H7 (cell line): ENCODE results near the gene FIBCD1. TPM values are rescaled to one million over a fixed set of nuclear protein-coding genes. Genes with fewer than 3 reads are reported as not detected.

Experiments used
- DNase-seq: peaks from one replicate; pipeline ENCODE4 v3.0.0; 2012
- H3K27me3 ChIP-seq: 2 replicates; pipeline ENCODE4 v1.6.0; 2011; ENCODE audit warnings: mild to moderate bottlenecking, low read length; ENCODE audit not compliant: control insufficient read depth, insufficient read depth
- H3K36me3 ChIP-seq: replicated peaks from 2 replicates; pipeline ENCODE4 v1.5.1; 2011; ENCODE audit warnings: low read length; ENCODE audit not compliant: control insufficient read depth, insufficient read depth
- H3K4me3 ChIP-seq: 2 replicates; pipeline ENCODE4 v1.5.1; 2011; ENCODE audit warnings: low read depth, mild to moderate bottlenecking, control low read depth, low read length, moderate library complexity; ENCODE audit not compliant: insufficient read depth
- total RNA-seq: library from RNA; depleted of rRNA; stranded (reverse); fragments of >200 nt; shearing (Covaris generic); gene quantifications from 2 replicates; pipeline ENCODE4 v1.2.3, GENCODE V29; 2014

The FIBCD1 gene
- total RNA-seq, 1 experiment from 2014 or later, result 6.2 TPM

- Histone ChIP-seq H3K36me3 (peaks cover 16% of the 10 kb centered on the region), H3K4me3 (no peak overlapping the region), H3K27me3 (no peaks in the 10 kb centered on the region)
- no peak for DNase-seq
These were observed 73.1 kb downstream of the FIBCD1 start for GRCh38 chr9:130865921-130866320.

DNA sequence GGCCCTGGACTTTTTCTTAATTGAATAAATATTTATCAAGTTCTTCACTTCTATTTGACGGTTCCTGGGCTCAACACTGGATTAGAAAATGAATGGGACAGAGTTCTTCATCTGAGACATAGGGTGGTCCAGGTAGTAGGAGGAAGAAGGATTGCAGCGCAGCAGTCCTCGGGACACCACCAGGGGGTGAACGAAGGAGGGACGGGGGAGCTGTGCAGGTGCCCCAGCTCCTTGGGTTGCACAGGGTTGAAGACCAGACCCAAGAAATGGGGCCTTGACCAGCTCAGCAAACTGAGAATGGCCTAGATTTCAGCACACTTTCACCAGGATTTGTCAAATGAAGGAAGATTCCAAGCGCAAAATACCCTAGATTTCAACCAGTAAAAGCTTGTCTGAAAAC, 74.5 kb downstream of the FIBCD1 start:
- Histone ChIP-seq H3K36me3 (peaks cover 13% of the 10 kb centered on the region), H3K27me3 (no peaks in the 10 kb centered on the region), H3K4me3 (no peak overlapping the region)
- DNase-seq, result no peak

GRCh38 chr9:130862747-130863146, 76.3 kb downstream of the FIBCD1 start:
- no peak for DNase-seq
- no peak overlapping the region for H3K4me3 ChIP-seq
- H3K27me3 ChIP-seq, result no peaks in the 10 kb centered on the region
- peaks cover 15% of the 10 kb centered on the region for H3K36me3 ChIP-seq

GRCh38 chr9:130862217-130862616, 76.8 kb downstream of the FIBCD1 start:
- no peak overlapping the region for H3K4me3 ChIP-seq
- no peak for DNase-seq
- no peaks in the 10 kb centered on the region for H3K27me3 ChIP-seq
- H3K36me3 ChIP-seq, result peaks cover 12% of the 10 kb centered on the region

- Histone ChIP-seq H3K27me3 (no peaks in the 10 kb centered on the region), H3K36me3 (peaks cover 15% of the 10 kb centered on the region), H3K4me3 (no peak overlapping the region)
- DNase-seq, result no peak
These were observed 77.5 kb downstream of the FIBCD1 start for GRCh38 chr9:130861372-130862180.

- no peak for DNase-seq
- Histone ChIP-seq H3K36me3 (peaks cover 16% of the 10 kb centered on the region), H3K4me3 (no peak overlapping the region), H3K27me3 (no peaks in the 10 kb centered on the region)
These were observed 78.4 kb downstream of the FIBCD1 start for GRCh38 chr9:130860458-130861316.

DNA sequence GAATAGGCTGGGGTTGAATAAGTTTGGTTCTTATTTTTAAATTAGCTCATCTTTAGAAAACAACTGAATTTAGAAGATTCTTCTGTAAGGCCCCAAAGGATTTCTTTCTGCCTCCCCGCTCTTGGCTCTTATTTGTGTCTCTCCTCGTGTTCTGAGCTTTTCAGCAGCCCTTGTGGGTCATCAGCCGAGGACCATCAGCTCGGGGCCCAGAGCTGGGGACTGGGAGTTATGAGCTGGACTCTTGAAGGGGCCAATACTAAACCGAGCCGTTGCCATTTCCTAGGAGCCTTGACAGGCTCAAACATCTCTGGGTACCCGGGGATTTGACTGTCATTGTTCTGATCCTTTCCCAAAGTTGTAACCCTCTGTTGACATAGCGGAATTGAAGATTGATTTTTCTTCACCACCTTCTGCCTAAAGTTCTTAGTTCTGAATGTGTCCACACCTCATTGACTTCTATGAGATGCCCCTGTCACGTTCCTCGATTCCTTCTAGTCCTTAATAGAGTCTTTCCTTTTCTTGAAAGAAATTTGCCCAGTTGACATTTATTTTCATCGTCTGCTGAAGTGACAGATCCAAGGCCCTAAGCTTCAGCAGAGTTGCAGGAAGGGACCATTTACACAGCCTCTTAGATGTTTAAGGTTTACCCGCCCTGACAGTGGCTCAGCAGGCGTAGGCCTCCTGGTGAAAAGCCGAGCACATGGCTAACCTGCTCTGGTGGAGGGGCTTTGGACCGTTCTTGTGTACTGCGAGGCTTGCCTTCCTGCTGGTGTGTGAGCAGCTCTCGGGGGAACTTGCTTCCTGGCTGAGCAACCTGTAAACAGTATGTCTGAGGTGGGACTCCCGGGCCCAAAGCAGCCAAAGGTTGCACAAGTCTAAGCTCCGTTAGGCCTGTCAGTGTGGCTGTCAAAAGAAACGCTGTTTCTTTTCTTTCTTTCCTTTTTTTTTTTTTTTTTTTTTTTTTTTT, 80.0 kb downstream of the FIBCD1 start:
- Histone ChIP-seq H3K36me3 (peaks cover 22% of the 10 kb centered on the region), H3K4me3 (no peak overlapping the region), H3K27me3 (no peaks in the 10 kb centered on the region)
- DNase-seq, result no peak

DNA sequence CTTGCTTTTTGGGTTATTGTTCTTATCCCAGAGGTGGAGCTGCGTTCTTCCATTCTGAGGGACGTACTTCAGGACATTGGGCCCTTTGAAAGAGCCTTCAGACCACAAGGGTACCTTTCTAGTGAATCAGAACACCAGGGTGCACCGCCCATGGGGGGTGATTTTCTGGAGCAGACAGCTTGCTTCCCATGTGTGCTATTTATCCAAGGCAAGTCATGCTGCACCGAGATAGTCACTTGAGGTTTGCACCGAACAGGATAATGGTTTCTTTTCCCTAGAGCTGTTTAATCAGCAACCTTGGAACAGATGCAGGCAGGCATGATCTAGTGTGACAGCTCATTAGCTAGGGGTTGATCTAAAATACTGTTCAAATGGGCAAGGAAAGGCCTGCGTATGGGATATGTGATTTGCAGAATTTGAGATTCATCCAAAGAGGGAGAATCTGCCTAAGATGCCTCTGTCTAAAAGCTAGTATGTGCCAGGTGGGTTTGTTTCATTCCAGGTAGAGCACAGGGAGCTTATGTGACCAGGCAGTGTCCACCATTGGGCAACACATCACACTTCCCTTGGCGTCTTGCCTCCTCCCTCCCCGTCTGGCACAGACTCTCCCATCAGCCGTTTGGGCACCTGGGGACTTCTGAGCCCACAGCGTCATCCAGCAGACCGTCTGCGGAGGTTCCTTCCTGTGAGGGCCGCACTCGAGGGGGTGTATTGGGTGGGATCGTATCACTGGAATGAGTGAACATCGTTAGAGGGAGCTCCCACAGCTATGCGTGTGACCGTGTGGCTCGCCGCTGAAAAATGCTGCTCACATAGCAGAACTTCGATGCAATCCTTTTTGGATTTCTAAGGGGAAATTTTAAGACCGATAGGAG, 80.9 kb downstream of the FIBCD1 start:
- Histone ChIP-seq H3K4me3 (no peak overlapping the region), H3K36me3 (peaks cover 21% of the 10 kb centered on the region), H3K27me3 (no peaks in the 10 kb centered on the region)
- no peak for DNase-seq

DNA sequence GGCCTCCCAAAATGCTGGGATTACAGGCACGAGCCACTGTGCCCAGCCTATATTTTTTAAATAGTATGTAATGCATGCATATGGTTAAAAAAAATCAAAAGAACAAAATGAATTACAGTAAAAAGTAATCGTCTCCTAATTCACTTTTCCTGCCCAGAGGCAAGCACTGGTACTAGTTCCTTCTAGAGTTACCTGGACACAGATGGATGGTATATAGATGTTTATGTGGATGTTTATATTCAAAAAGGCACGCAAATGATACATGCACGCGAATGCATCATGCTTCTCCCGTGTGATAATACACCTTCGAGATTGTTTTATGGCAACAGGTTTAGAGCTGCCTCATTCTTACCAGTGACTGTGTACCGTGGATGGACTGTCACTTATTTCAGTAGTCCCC, 82.6 kb downstream of the FIBCD1 start:
- no peaks in the 10 kb centered on the region for H3K27me3 ChIP-seq
- peaks cover 17% of the 10 kb centered on the region for H3K36me3 ChIP-seq
- no peak overlapping the region for H3K4me3 ChIP-seq
- DNase-seq, result no peak

DNA sequence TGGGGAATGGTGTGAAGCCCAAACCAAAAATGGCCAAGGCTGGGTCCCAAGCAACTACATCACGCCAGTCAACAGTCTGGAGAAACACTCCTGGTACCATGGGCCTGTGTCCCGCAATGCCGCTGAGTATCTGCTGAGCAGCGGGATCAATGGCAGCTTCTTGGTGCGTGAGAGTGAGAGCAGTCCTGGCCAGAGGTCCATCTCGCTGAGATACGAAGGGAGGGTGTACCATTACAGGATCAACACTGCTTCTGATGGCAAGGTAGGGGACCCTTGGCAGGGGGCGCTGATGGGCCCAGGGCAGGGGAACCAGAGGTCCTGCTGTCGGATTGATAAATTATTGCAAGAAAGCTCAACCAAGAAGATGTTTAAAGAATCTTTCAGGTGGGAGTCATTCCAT, 84.2 kb downstream of the FIBCD1 start:
- Histone ChIP-seq H3K27me3 (no peaks in the 10 kb centered on the region), H3K36me3 (peaks cover 14% of the 10 kb centered on the region), H3K4me3 (no peak overlapping the region)
- no peak for DNase-seq

DNA sequence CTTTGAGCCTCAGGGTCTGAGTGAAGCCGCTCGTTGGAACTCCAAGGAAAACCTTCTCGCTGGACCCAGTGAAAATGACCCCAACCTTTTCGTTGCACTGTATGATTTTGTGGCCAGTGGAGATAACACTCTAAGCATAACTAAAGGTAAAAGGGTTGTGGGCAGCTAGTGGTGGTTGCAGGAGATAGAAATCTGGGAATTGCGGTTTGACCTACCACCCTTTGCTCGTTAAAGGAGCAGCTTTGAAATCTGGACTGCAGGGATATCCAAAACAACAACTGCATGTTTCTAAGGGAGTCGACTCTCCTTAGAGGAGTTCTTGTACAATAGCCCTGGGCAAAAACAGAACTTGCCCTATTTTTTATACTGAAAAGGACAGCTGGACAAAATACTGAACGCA, 85.0 kb downstream of the FIBCD1 start:
- H3K4me3 ChIP-seq, result no peak overlapping the region
- DNase-seq, result no peak
- no peaks in the 10 kb centered on the region for H3K27me3 ChIP-seq
- peaks cover 14% of the 10 kb centered on the region for H3K36me3 ChIP-seq

- Histone ChIP-seq H3K4me3 (no peak overlapping the region), H3K27me3 (no peaks in the 10 kb centered on the region), H3K36me3 (peaks cover 13% of the 10 kb centered on the region)
- DNase-seq, result no peak
These were observed 86.2 kb downstream of the FIBCD1 start for GRCh38 chr9:130852801-130853200.
